Measurements from ENCODE around the gene GARIN5A. TPM values are rescaled to one million over a fixed set of nuclear protein-coding genes. Genes with fewer than 3 reads are reported as not detected.

Gene GARIN5A
- total RNA-seq, 2 donors from 2014 or later = 5.9 to 16.8 TPM

DNA sequence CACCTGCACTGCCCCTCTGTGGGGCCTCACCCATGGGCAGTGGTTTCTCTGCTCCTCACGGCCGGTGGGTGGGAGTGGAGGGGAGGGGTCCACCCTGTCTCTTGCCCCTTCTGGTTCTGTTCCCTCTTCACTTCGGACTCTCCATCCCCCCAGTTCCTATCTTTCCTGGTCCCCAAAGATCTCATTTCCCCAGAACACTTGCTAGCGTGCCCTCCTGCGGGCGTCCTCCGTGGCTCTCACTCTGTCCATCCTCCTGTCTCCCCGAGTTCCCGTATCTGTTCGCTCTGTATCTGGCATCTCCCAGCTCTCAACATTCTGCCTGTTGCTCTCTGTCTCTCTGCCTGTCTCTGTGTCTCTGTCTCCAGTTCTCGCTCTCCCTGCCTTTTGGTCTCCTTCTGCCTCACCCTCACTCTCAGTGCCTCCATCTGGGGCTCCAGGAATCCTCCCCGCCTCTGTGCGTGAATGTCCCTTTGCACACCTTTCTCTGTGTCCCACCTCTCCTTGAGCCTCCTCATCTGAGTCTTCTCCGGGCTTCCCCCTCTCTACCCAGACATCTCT lies 57.5 kb downstream of the GARIN5A start:
- no peak for DNase-seq (ENCODE audit: low spot score)
- H3K4me1 ChIP-seq (replicated peaks) = no peaks in the 10 kb centered on the region
- H3K36me3 ChIP-seq = no peaks in the 10 kb centered on the region
- intact Hi-C loops (cut with DNase I) = no loop called here
- no peaks in the 10 kb centered on the region for H3K9me3 ChIP-seq
- TF ChIP-seq POLR2A (IDR thresholded peaks at IDR 0.05) (no peak), CTCF (IDR thresholded peaks at IDR 0.05) (no peak), POLR2AphosphoS5 (IDR thresholded peaks at IDR 0.05) (no peak)
- no peak overlapping the region for H3K4me3 ChIP-seq
- 10% methylated on average over 14 of the region's 14 CpGs for whole genome bisulfite sequencing
- H3K27ac ChIP-seq = no peak overlapping the region
- peaks cover 3% of the 10 kb centered on the region for H3K27me3 ChIP-seq (replicated peaks; ENCODE audit: insufficient read depth)

- Histone ChIP-seq H3K4me1 (replicated peaks) (no peaks in the 10 kb centered on the region), H3K9me3 (no peaks in the 10 kb centered on the region), H3K4me3 (no peak within 1 kb of the TSS), H3K27me3 (replicated peaks; ENCODE audit: insufficient read depth) (peaks cover 3% of the 10 kb centered on the region), H3K27ac (no peak within 1 kb of the TSS), H3K36me3 (no peaks in the 10 kb centered on the region)
- no peak for DNase-seq (ENCODE audit: low spot score)
- 28% methylated on average over 29 of the region's 34 CpGs for WGBS
- TF ChIP-seq POLR2A (IDR thresholded peaks at IDR 0.05) (no peak), POLR2AphosphoS5 (IDR thresholded peaks at IDR 0.05) (no peak), CTCF (IDR thresholded peaks at IDR 0.05) (no peak)
- intact Hi-C loops (cut with DNase I) = no loop called here
Observed at GRCh38 chr19:50418176-50419021, 58.2 kb downstream of the GARIN5A start, which contains the start of gene SPIB. TSS of gene SPIB (plus strand) at chr19:50418938. CDS start at chr19:50418963, 25 bp downstream.

DNA sequence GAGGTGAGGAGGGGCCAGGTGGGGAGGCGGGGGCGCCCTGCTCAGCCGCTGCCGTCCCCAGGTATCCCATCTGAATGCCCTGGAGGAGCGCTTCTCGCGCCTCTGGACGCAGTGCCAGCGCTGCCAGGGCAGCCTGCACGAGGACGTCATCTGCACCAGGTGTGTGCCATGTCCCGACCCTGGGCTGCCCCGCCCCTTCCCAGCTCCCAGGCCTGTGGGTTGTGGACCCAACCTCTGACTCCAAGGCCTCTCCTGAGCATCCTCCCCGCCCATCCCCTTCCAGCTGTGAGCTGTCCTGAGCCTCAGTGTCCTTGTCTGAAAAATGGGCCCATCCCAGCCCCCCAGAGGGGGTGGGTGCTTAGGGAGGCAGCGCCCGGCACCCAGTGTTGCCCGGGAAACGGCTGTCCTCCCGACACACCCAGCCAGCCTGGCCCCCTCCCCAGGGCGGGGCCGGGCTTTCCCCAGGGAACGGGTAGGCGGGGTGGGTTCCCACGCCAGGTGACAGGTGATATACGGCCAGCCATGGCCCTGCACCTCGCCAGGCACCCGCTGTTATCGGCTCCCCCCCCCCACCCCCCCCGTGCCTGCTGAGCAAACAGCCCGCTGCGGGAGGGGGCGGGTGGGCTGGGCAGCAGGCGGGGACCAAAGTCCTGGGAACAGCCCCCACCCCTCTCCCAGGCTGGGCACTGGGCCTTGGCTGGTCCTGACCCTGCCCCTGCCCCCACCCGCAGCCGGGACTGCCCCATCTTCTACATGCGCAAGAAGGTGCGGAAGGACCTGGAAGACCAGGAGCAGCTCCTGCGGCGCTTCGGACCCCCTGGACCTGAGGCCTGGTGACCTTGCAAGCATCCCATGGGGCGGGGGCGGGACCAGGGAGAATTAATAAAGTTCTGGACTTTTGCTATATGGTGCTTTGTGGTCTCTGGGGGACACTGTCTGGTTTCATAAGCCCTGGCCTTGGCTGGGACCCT lies 59.3 kb downstream of the GARIN5A start:
- Histone ChIP-seq H3K36me3 (no peaks in the 10 kb centered on the region), H3K9me3 (no peaks in the 10 kb centered on the region), H3K4me3 (no peak overlapping the region), H3K27ac (no peak overlapping the region), H3K4me1 (replicated peaks) (no peaks in the 10 kb centered on the region), H3K27me3 (replicated peaks; ENCODE audit: insufficient read depth) (peaks cover 3% of the 10 kb centered on the region)
- no peak for TF ChIP-seq POLR2A (IDR thresholded peaks at IDR 0.05)
- no peak for TF ChIP-seq POLR2AphosphoS5 (IDR thresholded peaks at IDR 0.05)
- TF ChIP-seq CTCF (IDR thresholded peaks at IDR 0.05) = no peak
- 69% methylated on average over 33 of the region's 42 CpGs for WGBS
- no peak for DNase-seq (ENCODE audit: low spot score)
- intact Hi-C loops (cut with DNase I) = no loop called here

Other genes starting within 250 kb of the GARIN5A start
- gene KCNC3, start 147.5 kb downstream of the GARIN5A start, total RNA-seq = 10 to 100 TPM in 1 of 2 donors, 1 to 10 TPM in 1; 3.6 to 10.6 TPM
- 1 to 10 TPM in 1 of 2 donors, under 1 TPM in 1; 0.85 to 5.0 TPM for gene NAPSA, start 111.2 kb downstream of the GARIN5A start, total RNA-seq
- 100 to 1,000 TPM; 110 to 129 TPM for gene NR1H2, start 100.4 kb downstream of the GARIN5A start, total RNA-seq
- 10 to 100 TPM; 15.6 to 35.7 TPM for gene POLD1, start 92.5 kb downstream of the GARIN5A start, total RNA-seq
- not detected for gene SPIB, start 57.9 kb downstream of the GARIN5A start, total RNA-seq
- under 1 TPM; 0.09 to 0.34 TPM for gene MYBPC2, start 44.0 kb downstream of the GARIN5A start, total RNA-seq
- gene EMC10, start 341 bp downstream of the GARIN5A start, total RNA-seq = 100 to 1,000 TPM; 135 to 286 TPM
- 10 to 100 TPM; 29.4 to 31.7 TPM for gene JOSD2, start 34.3 kb upstream of the GARIN5A start, total RNA-seq
- not detected for gene ASPDH, start 37.1 kb upstream of the GARIN5A start, total RNA-seq
- 1 to 10 TPM; 5.6 to 7.9 TPM for gene LRRC4B, start 91.6 kb upstream of the GARIN5A start, total RNA-seq
- gene SYT3, start 163.0 kb upstream of the GARIN5A start, total RNA-seq = 1 to 10 TPM; 3.0 to 4.4 TPM
- 10 to 100 TPM in 1 of 2 donors, 1 to 10 TPM in 1; 4.3 to 33.2 TPM for gene C19orf81, start 172.6 kb upstream of the GARIN5A start, total RNA-seq
- 1 to 10 TPM in 1 of 2 donors, under 1 TPM in 1; 0.91 to 2.3 TPM for gene SHANK1, start 243.0 kb upstream of the GARIN5A start, total RNA-seq
- gene CLEC11A, start 246.5 kb upstream of the GARIN5A start, total RNA-seq = 10 to 100 TPM; 13.8 to 26.2 TPM